Ectodermal cell (in vitro differentiated cells): ENCODE data around the gene CD44.

Experiments
- H3K27ac ChIP-seq: 2 replicates; pipeline ENCODE4 v1.7.0; 2013; ENCODE audit warnings: mild to moderate bottlenecking, low read depth, low read length; ENCODE audit not compliant: insufficient read depth, poor library complexity, severe bottlenecking
- H3K27me3 ChIP-seq: 2 replicates; pipeline ENCODE4 v1.7.0; 2013; ENCODE audit warnings: mild to moderate bottlenecking, low read length; ENCODE audit not compliant: insufficient read depth, control insufficient read depth, poor library complexity, severe bottlenecking
- H3K36me3 ChIP-seq: one replicate; pipeline ENCODE4 v1.7.0; 2013; ENCODE audit warnings: low read length; ENCODE audit not compliant: control insufficient read depth, insufficient read depth
- H3K4me1 ChIP-seq: one replicate; pipeline ENCODE4 v1.7.0; 2013; ENCODE audit warnings: low read length; ENCODE audit not compliant: control insufficient read depth, insufficient read depth
- H3K4me3 ChIP-seq: 2 replicates; pipeline ENCODE4 v1.7.0; 2013; ENCODE audit warnings: low read depth, low read length, control low read depth; ENCODE audit not compliant: insufficient read depth
- H3K9me3 ChIP-seq: 2 replicates; pipeline ENCODE4 v1.7.0; 2013; ENCODE audit warnings: mild to moderate bottlenecking, low read length, moderate library complexity; ENCODE audit not compliant: control insufficient read depth
- WGBS, 2 experiments: methylation state at CpG; one replicate each; pipeline ENCODE4 v1.1.7; 2013; ENCODE audit warnings: missing lambda C conversion rate in 2 of 2; 5-methylcytosine and 5-hydroxymethylcytosine counted together

CD44 gene

GRCh38 chr11:35126000-35126878 lies 12.7 kb upstream of the CD44 start:
- peaks cover 3% of the 10 kb centered on the region for H3K27me3 ChIP-seq
- no peak overlapping the region for H3K4me3 ChIP-seq
- H3K27ac ChIP-seq: no peak overlapping the region
- H3K9me3 ChIP-seq: no peaks in the 10 kb centered on the region
- no peaks in the 10 kb centered on the region for H3K4me1 ChIP-seq
- 95 to 98% methylated on average over 6 of the region's 6 CpGs for WGBS, 2 experiments
- H3K36me3 ChIP-seq: no peaks in the 10 kb centered on the region

GRCh38 chr11:35126879-35127581 lies 11.9 kb upstream of the CD44 start:
- WGBS, 2 experiments: 92 to 94% methylated on average over 6 of the region's 6 CpGs
- H3K36me3 ChIP-seq: no peaks in the 10 kb centered on the region
- H3K27ac ChIP-seq: no peak overlapping the region
- H3K4me1 ChIP-seq: no peaks in the 10 kb centered on the region
- no peaks in the 10 kb centered on the region for H3K9me3 ChIP-seq
- H3K27me3 ChIP-seq: peaks cover 3% of the 10 kb centered on the region
- H3K4me3 ChIP-seq: no peak overlapping the region

GRCh38 chr11:35127619-35128018 lies 11.4 kb upstream of the CD44 start:
- 92 to 93% methylated on average over 2 of the region's 2 CpGs for WGBS, 2 experiments
- no peak overlapping the region for H3K27ac ChIP-seq
- no peaks in the 10 kb centered on the region for H3K27me3 ChIP-seq
- no peaks in the 10 kb centered on the region for H3K36me3 ChIP-seq
- no peak overlapping the region for H3K4me3 ChIP-seq
- no peaks in the 10 kb centered on the region for H3K4me1 ChIP-seq
- H3K9me3 ChIP-seq: no peaks in the 10 kb centered on the region

- no peaks in the 10 kb centered on the region for H3K9me3 ChIP-seq
- WGBS, 2 experiments: 90 to 91% methylated on average over 1 of the region's 1 CpG
- no peak overlapping the region for H3K4me3 ChIP-seq
- peaks cover under 1% of the 10 kb centered on the region for H3K27me3 ChIP-seq
- H3K36me3 ChIP-seq: no peaks in the 10 kb centered on the region
- H3K4me1 ChIP-seq: no peaks in the 10 kb centered on the region
- no peak overlapping the region for H3K27ac ChIP-seq
Measured at GRCh38 chr11:35131094-35131493, 7.9 kb upstream of the CD44 start.

- peaks cover 9% of the 10 kb centered on the region for H3K27me3 ChIP-seq
- H3K27ac ChIP-seq: no peak overlapping the region
- H3K9me3 ChIP-seq: no peaks in the 10 kb centered on the region
- no peaks in the 10 kb centered on the region for H3K36me3 ChIP-seq
- H3K4me1 ChIP-seq: no peaks in the 10 kb centered on the region
- no peak overlapping the region for H3K4me3 ChIP-seq
- WGBS, 2 experiments: 82 to 83% methylated on average over 4 of the region's 4 CpGs
Measured at GRCh38 chr11:35131886-35132285, 7.1 kb upstream of the CD44 start.

GRCh38 chr11:35133656-35134055 lies 5.3 kb upstream of the CD44 start:
- Histone ChIP-seq H3K36me3 (no peaks in the 10 kb centered on the region), H3K27ac (no peak overlapping the region), H3K9me3 (no peaks in the 10 kb centered on the region), H3K4me1 (no peaks in the 10 kb centered on the region), H3K4me3 (no peak overlapping the region), H3K27me3 (peaks cover 26% of the 10 kb centered on the region)
- WGBS, 2 experiments: 91 to 96% methylated on average over 1 of the region's 1 CpG

GRCh38 chr11:35134403-35135148 lies 4.4 kb upstream of the CD44 start:
- no peak overlapping the region for H3K4me3 ChIP-seq
- no peaks in the 10 kb centered on the region for H3K9me3 ChIP-seq
- WGBS, 2 experiments: 81 to 89% methylated on average over 3 to 4 of the region's 4 CpGs
- no peak overlapping the region for H3K27ac ChIP-seq
- H3K27me3 ChIP-seq: peaks cover 36% of the 10 kb centered on the region
- H3K36me3 ChIP-seq: no peaks in the 10 kb centered on the region
- H3K4me1 ChIP-seq: no peaks in the 10 kb centered on the region

- H3K27me3 ChIP-seq: peaks cover 42% of the 10 kb centered on the region
- no peaks in the 10 kb centered on the region for H3K9me3 ChIP-seq
- no peaks in the 10 kb centered on the region for H3K4me1 ChIP-seq
- no peak overlapping the region for H3K27ac ChIP-seq
- 94 to 100% methylated on average over 3 of the region's 3 CpGs for WGBS, 2 experiments
- H3K36me3 ChIP-seq: no peaks in the 10 kb centered on the region
- H3K4me3 ChIP-seq: no peak overlapping the region
Measured at GRCh38 chr11:35135222-35135621, 3.7 kb upstream of the CD44 start.

GRCh38 chr11:35136311-35136710 lies 2.7 kb upstream of the CD44 start:
- no peak overlapping the region for H3K4me3 ChIP-seq
- no peaks in the 10 kb centered on the region for H3K36me3 ChIP-seq
- no peak overlapping the region for H3K27ac ChIP-seq
- peaks cover 52% of the 10 kb centered on the region for H3K27me3 ChIP-seq
- no peaks in the 10 kb centered on the region for H3K9me3 ChIP-seq
- no peaks in the 10 kb centered on the region for H3K4me1 ChIP-seq
- 93% methylated on average over 4 to 5 of the region's 5 CpGs for WGBS, 2 experiments

- Histone ChIP-seq H3K4me1 (no peaks in the 10 kb centered on the region), H3K36me3 (no peaks in the 10 kb centered on the region), H3K27me3 (peaks cover 52% of the 10 kb centered on the region), H3K27ac (no peak overlapping the region), H3K9me3 (no peaks in the 10 kb centered on the region), H3K4me3 (no peak overlapping the region)
- 91 to 93% methylated on average over 1 of the region's 1 CpG for WGBS, 2 experiments
Measured at GRCh38 chr11:35138058-35138457, 913 bp upstream of the CD44 start.
